Activated T-cell treated with anti-CD3 and anti-CD28 coated beads, Interleukin-2, amount 50 U/mL, for 48 hours (primary cell): ENCODE results near the gene ATXN7L3B.
A peak's percentile ranks its signal among the peaks of the same experiment; 100 is the strongest.
"Not testable (repeated sequence)": the region's sequence is repeated elsewhere in the genome, so short reads cannot be mapped to it uniquely, and the experiment has no call there.

Experiments
- DNase-seq, 2 experiments: peaks; one replicate each; pipeline ENCODE4 v3.0.0-alpha.2; 2020

ATXN7L3B gene, protein sequence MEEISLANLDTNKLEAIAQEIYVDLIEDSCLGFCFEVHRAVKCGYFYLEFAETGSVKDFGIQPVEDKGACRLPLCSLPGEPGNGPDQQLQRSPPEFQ

DNA sequence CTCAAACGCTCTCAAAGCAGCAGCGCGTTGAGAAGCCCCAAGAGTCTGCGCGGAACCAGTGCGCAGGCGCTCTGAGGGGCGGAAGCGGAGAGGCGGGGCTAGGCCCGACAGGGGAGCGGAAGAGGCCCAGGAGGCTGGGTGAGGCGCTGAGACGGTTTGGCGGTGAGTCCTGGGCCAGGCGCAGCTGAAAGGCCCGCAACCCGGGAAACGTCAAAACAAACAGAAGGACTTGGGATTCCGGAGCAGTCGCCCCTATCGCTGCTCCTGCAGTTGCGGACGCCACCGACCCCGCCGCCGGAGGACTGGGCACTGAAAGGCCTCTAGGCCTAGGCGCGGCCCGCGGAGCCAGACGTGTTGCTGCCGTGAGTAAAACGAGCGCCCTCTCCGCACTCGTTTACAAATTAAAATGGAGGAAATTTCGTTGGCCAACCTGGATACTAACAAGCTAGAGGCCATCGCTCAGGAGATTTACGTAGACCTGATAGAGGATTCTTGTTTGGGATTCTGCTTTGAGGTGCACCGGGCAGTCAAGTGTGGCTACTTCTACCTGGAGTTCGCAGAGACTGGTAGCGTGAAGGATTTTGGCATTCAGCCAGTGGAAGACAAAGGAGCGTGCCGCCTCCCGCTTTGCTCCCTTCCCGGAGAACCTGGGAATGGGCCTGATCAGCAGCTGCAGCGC, at the start of gene ATXN7L3B:
Gene ATXN7L3B, plus strand, starts transcription at position 129 of the 679 bp plus-strand sequence. Its CDS starts 278 bp downstream, at position 407.
- peak; percentile 96 for DNase-seq

DNA sequence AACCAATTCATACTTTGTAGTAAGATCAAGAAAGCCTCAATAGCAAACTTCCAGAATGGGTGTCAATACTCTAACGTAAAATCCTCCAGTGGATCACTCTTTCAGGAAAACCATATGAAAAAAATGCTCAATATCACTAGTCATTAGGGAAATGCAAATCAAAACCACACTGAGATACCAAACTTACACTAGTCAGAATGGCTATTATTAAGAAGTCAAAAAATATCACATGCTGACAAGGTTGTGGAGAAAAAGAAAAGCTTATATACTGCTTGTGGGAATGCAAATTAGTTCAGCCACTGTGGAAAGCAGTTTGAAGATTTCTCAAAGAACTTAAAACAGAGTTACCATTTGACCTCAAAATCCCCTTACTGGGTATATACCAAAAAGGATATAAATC, 49.5 kb upstream of the ATXN7L3B start:
- no peak for DNase-seq

DNA sequence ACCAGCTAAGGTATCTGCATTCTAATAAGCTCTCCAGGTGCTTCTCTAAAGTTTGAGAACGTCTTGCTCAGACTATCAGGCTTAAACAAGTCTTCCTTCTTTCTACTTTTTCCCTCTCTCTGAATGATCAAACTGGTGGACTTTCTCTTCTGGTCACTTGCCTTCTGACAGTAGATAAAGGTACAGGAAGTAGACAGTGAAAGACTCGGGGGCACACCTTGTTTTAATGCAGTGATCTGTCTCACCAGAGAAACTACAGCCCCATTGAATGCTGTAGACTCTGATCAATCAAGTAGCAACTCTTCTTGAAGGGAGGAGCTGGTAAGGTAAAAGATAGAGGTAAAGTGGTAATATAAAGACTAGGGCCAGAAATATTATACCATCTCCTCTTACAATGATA, 48.1 kb upstream of the ATXN7L3B start:
- no peak for DNase-seq

DNA sequence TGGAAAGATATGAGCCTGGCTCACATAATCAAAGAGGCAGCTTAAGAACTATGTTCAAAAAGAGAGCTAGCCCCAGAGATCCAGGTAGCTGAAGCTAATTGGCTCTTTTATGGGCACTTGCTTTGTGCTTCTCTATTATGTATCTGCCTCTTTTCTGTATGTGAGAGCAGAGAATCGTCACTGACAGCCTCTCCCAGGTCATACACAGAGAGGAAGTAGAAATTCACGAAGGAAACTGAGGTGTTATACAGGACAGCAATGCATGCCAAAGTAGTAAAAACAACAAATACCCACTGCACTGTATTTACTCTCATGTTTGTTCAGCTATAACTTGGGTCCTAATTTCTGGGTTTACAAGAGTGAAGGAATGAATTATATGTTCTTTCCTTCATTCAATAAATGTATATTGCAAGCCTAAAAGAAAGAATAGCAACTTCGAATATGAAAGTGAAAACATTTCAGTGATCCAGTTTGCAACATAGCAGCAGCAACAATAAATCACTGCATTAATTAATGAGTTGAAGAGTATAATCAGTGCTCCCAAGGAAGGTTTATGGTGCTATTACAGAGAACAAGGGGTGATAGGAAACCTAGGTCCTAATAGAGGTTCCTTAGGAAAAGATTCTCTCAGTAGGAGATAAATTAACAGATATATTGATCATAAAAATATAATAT, 47.1 kb upstream of the ATXN7L3B start:
- no peak for DNase-seq

DNA sequence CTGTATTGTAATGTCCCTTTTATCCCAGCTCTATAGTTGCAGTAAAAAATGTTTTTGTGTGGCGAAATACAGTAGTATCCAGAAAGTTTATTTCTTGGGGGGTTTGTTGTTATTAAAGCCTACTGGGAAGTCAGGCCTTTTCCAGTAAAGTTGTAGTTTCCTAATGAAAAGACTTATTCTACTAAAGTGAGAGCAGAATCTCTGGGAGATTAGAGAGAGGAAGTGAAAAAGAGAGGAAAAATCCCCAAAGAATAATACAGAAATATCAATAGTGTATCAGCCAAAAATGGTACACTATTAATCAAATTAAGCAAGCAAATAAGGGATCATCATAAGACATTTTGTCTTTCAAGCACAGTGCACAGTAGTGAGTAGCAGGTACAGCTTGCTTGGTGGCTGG, 46.3 kb upstream of the ATXN7L3B start:
- no peak for DNase-seq

DNA sequence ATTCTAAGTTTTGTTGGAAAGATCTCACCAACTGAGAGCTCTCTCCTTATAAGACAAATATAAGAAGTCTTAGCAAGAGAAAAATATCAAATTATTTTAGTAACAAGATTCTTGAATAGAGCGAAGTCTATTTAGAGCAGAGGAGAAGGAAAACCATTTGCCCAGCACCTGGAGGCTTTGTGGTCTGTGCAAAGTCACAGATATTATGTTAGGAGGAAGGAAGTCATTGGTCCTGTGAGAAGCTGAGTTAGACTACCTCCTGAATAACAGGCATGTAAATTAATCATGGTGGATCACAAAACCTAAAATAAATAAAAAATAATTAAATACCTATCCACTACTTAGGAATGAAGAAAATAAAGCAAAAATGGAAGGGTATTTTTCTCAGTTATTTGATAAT, 38.4 kb upstream of the ATXN7L3B start:
- no peak for DNase-seq

DNA sequence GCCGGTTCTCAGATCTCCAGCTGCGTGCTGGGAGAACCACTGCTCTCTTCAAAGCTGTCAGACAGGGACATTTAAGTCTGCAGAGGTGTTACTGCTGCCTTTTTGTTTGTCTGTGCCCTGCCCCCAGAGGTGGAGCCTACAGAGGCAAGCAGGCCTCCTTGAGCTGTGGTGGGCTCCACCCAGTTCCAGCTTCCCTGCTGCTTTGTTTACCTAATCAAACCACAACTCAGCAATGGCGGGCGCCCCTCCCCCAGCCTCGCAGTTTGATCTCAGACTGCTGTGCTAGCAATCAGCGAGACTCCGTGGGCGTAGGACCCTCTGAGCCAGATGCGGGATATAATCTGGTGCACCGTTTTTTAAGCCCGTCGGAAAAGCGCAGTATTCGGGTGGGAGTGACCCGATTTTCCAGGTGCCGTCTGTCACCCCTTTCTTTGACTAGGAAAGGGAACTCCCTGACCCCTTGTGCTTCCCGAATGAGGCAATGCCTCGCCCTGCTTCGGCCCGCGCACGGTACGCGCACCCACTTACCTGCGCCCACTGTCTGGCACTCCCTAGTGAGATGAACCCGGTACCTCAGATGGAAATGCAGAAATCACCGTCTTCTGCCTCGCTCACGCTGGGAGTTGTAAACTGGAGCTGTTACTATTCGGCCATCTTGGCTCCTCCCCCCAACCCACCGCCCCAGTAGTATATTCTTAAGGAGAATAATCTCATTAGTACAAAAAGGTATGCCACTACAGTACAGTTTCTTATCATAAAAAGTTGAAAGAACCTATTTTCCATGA, 28.6 kb upstream of the ATXN7L3B start:
- not testable (repeated sequence) for DNase-seq

DNA sequence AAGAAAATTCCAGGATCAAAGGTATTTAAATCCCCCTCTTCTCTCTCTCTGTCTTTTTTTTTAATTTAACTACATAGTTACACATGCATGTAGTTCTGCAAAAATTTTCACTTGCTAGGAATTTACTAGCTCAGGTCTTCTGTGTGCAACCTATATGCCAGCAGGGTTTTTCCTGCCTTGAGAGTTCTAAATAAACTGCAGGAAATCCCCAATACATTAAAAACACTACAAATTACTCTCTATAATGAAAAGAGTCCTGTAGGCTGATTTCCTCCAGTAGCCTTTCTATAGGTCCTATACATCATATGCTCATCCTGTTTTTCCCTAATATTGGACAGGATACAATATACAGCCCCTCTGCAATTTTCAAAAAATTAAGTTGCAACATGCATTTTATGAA, 27.7 kb upstream of the ATXN7L3B start:
- no peak for DNase-seq

DNA sequence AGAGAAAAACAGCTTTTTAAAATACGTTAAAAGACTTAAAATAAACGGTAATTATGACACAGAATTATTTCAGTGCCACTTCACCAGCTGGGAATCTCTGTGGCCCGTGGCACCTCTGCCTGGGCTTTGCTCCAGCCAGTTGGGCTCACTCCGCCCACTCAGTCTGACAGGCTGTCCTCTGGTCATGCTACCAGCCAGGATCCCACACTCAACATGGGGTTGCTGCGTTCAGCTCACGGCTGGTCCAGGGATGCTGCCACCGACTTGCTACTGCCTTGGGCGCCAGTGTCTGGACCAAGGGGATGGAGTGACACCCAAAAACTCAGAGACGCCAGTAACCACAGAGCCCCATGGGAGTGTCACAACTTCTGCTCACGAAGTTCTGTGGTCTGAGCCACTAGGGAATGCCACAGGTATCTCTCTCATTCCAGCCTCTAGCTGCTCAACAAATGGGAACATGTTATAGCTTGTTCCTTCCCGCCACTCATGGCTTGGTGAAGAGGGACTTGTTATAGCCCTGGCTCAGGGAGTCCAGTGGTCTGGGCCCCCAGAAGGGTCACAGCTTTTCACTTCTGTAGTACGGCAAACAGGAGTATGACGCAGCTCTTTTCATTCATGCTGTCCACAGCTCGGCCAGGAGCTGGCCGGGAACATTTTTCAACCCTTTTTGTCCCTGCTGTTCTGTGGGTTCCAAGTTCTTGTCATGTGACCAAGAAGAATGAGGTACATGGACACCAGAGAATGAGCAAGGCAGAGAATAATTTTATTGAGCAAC, 23.4 kb upstream of the ATXN7L3B start:
- DNase-seq, result no peak

DNA sequence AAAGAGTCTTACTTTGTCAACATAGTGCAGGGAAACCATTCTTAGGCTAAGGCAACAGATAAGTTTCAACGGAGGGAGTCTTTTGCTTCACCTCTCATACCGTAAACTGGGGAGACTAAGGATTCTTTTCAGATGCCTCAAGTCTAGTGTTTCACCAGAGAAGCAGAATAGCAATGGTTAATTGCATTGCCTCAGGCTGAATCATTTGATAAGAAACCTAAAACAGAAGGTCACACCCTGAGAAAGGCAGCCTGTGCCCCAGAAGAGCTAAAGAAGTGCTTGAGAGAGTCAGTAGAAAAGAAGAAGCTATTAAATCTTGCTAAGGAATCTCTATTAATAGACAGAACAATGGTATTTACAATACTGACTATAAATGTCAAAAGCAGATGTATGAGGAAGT, 21.8 kb upstream of the ATXN7L3B start:
- no peak for DNase-seq

DNA sequence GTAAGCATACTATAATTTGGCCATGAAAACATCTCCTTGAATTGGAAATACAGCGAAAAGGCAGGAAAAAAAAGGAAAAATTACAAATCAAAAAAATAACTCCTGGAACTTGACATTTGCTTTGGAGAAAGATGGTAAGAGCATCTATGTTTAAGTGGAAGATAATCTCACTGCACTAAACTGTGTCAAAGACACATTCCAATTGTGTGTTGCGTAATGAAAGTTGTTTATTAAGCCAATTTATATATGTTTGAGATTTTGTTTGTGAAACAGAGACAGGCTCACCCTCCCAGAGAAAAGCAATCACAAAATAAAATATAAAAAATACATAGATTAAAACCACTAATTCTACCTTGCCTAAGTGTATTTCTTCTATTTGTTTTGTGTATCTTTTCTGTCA, 11.1 kb upstream of the ATXN7L3B start:
- no peak for DNase-seq

DNA sequence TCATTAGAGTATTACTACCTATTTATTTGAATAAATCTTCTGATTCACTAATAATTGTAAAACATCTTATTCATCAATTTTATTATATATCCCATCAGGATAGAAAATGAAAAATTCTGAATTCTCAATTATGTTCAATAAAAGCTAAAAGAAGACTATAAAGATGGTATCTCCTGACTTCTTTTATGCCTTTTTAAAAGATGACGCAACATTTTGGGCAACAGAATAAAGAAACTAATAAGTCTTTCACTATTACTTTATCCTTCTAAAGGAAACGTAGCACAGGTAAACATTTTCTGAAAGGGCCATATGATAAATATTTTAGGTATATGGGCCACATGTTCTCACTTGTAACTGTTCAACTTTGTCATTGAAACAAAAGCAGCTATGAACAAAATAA, 10.1 kb upstream of the ATXN7L3B start:
- DNase-seq, result no peak

DNA sequence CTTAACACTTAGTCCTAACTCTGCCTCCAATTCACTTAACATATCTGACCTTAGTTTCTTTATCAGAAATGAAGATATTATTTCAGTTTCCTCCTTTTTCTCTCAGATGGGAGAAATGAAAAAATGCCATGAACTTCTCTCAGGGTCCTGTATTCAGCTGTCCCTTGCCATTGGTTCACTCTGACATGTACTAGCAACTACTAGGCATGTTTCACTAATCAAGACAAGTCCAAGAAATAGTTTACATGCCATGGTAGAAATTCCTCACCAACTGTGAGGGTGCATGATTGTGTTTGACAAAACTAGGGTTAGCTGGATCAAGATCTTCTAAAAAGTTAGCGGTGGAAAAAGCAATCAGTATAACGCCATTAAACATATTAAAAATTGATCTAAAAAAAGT, 7.0 kb upstream of the ATXN7L3B start:
- DNase-seq, result no peak

DNA sequence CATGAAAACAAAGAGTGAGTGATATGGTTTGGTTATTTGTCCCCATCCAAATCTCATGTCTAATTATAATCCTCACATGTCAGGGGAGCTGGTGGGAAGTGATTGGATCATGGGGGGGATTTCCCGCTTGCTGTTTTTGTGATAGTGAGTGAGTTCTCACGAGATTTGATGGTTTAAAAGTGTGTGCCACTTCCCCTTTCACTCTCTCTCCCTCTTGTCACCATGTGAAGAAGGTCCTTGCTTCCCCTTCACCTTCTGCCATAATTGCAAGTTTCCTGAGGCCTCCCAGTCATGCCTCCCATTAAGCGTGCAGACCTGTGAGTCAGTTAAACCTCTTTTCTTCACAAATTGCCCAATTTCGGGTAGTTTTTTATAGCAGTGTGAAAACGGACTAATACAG, 2.1 kb upstream of the ATXN7L3B start:
- no peak for DNase-seq

DNA sequence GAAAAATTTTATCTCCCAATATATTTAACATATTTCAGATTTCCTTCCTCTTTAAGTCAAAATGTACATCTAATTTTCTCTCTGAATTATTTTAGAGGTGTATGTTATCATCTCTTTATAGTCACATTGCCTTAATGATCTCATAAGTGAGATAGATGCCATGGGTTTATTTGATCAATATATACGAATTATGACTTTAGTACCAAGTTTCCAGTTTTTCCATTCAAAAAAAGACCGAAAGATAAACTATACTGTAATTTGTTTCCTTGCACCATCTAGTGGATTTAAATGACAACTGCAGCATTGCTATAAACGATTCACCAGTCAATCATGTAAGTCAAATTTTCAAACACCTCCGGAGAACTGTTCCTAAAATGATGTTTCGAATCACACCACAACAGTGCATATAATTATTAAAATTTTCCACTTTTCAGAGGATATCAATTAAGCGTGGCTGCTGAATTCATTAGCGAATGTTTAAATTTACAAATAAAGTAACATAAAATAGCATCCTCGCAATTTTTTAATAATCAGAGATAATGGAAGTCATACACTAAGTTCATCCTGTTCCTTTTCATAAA, 419 bp upstream of the ATXN7L3B start:
- DNase-seq, result no peak

DNA sequence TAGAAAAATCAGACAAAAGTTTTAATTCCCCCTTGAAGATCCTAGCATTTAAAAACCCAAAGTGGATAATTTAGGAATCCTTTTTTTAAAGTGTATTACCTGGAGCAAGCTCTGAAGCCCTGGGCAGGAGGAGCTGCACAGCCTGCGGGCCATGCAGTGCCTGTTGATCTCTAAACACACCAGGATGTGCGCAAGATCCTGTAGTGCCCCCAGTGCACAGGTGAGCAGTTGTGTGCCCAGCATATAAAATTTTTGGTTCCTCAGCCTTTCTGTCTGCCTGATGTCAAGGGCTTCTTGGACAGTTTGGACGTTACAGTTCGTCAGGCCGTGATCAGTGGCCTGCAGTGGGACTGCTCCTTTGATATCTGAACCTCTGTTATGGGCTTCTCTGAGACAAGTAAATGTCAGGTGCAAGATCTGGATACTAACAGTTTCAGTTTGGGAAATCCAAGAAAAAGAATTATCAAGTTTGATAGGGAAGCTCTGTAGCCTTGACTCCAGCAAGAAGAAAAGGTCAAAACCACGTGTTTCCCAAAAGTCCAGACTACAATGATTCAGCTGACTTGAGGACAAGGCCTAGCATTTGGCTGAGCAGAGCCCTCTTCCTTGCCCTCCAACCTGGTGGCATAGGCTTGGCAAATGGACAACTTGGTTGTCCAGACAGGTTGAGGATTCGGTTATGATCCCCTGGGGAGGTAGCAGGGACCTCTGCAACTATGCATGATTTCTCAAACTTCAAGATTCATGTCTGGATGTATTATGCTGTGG, 1.0 kb downstream of the ATXN7L3B start:
- DNase-seq, result peak; percentile 28 to 37

DNA sequence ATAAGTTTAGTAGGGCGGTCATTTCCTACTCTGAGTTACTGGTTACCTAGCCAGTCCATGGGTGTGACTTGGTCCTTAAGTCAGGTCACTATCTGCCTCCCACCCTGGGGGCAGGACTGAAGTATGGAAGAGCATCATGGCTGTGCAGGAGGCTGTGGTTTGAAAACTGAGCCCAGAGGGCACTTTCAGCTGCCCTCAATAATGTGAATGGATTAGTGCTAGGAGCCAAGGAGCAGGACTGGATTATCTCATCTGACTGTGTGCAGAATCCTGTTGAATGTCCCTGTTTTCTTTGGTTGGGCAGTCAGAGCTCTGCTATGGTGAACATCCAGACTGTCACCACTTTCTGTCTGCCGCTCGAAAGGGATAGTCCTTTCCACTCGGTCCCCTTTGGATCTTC, 1.6 kb downstream of the ATXN7L3B start:
- DNase-seq, result no peak

DNA sequence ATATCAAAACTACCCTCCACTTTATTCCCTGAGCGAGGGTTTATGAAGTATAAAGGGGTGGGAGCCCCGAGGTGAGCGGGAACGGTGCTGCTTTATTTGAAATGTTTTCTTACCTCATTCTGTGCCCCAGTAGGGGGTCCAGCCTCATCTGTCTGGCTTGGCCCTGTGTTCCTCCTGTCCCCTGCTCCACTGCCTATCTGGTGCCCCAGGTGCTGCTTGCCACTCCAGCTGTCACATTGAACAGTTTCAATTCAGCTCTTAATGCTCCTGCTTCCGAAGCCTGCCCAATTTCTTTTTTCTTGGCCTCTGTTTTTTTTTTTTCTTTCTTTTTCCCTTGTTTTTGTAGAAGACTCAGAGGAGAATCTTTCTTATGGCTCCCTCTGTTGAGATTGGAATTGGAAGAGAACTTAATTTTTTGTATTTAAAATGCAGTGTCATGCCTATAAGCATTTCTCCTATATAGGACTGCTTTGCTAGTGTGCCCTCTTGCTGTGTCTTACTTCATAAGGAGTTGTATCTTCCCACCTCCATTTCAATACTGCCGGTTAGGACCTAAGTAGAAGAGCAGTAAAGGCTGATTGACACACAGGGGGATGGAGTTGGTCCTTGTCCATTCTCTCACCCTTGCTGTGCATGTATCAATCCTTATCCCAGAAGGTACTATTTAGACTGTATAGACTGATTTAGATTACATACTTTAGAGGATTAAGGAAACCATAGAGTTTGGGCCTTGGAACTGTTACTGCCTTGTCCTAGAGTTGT, 2.3 kb downstream of the ATXN7L3B start:
- DNase-seq, result no peak

DNA sequence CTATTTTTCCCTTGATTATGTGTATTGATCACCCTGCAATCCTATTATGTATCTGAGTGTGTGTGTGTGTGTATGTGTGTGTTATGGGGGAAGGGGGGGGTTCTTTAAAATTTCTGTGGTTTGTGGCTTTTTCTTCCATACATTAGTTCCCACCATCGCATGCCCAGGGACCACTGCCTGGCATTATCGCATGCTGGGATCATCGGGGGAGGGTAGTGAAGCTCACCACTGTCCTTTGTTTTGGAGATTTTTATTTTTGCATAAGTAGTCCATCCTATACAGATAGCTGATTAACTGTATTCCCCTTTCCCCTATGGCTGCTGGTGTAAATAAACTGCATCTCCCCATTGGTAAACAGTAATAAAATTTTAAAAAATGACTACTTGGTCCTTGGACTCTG, 3.4 kb downstream of the ATXN7L3B start:
- no peak for DNase-seq

DNA sequence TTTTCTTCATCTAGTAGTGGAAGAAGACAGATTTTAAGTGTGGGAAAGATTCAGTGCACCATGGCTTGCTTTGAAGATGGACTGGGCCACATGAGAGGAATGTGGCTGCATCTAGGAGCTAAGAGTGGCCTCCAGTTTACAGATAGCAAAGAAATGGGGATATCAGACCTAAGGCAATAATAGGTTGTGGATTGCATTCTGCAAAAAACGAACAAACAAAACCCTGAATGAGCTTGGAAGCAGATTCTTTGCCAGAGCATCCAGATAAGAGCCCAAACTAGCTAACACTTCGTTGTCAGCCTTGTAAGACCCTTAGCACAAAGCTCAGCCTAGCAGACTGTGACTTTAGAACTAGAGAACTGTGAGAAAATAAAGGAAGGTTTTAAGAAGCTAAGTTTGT, 9.6 kb downstream of the ATXN7L3B start:
- DNase-seq, result no peak

DNA sequence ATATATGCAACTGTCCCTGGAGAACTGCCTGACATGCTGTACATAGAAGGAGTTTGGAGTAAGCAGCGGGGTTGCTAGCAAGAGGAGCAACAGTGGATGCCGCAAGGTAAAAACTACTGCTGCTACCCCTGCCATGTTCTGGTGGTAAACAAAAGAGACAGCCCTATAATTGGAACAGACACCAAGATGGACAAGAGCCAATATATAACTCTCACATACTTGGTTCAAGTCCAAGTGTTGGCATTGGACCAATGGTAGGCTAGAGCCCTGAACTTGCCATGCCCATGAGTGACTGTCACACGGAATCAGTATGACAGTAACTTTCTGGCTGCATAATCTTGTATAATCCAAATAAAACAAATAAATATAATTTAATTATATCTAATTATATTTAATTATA, 13.7 kb downstream of the ATXN7L3B start:
- no peak for DNase-seq
